ENCODE measurements around the gene ANGPTL3.

GRCh38 chr1:62637392-62638105 is 40.2 kb downstream of the ANGPTL3 start:
- TF ChIP-seq POLR2A (IDR thresholded peaks at IDR 0.05; ENCODE audit: low read depth, low read length) (no peak), TAF1 (IDR thresholded peaks at IDR 0.05; ENCODE audit: borderline replicate concordance, low read depth, low read length) (no peak)
